ENCODE measurements around the gene EMC9.

The EMC9 gene

DNA sequence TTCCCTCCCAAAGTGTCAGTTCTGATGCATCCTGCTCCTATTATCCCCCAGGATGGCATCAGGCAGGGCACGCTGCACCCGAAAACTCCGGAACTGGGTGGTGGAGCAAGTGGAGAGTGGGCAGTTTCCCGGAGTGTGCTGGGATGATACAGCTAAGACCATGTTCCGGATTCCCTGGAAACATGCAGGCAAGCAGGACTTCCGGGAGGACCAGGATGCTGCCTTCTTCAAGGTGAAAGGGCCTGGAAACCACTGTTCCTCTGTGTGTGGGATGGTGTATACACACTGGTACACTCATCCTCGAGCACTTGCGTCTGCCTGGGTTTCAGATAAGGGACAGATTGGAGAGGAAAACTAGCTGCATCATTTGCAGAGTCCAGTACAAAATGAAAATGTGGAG, 20.7 kb upstream of the EMC9 start:
- TF ChIP-seq, protein P1, sequence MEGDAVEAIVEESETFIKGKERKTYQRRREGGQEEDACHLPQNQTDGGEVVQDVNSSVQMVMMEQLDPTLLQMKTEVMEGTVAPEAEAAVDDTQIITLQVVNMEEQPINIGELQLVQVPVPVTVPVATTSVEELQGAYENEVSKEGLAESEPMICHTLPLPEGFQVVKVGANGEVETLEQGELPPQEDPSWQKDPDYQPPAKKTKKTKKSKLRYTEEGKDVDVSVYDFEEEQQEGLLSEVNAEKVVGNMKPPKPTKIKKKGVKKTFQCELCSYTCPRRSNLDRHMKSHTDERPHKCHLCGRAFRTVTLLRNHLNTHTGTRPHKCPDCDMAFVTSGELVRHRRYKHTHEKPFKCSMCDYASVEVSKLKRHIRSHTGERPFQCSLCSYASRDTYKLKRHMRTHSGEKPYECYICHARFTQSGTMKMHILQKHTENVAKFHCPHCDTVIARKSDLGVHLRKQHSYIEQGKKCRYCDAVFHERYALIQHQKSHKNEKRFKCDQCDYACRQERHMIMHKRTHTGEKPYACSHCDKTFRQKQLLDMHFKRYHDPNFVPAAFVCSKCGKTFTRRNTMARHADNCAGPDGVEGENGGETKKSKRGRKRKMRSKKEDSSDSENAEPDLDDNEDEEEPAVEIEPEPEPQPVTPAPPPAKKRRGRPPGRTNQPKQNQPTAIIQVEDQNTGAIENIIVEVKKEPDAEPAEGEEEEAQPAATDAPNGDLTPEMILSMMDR (IDR thresholded peaks at IDR 0.05; ENCODE audit: extremely low read depth, missing control alignments), result no peak
- no peak for DNase-seq (ENCODE audit: low spot score)

DNA sequence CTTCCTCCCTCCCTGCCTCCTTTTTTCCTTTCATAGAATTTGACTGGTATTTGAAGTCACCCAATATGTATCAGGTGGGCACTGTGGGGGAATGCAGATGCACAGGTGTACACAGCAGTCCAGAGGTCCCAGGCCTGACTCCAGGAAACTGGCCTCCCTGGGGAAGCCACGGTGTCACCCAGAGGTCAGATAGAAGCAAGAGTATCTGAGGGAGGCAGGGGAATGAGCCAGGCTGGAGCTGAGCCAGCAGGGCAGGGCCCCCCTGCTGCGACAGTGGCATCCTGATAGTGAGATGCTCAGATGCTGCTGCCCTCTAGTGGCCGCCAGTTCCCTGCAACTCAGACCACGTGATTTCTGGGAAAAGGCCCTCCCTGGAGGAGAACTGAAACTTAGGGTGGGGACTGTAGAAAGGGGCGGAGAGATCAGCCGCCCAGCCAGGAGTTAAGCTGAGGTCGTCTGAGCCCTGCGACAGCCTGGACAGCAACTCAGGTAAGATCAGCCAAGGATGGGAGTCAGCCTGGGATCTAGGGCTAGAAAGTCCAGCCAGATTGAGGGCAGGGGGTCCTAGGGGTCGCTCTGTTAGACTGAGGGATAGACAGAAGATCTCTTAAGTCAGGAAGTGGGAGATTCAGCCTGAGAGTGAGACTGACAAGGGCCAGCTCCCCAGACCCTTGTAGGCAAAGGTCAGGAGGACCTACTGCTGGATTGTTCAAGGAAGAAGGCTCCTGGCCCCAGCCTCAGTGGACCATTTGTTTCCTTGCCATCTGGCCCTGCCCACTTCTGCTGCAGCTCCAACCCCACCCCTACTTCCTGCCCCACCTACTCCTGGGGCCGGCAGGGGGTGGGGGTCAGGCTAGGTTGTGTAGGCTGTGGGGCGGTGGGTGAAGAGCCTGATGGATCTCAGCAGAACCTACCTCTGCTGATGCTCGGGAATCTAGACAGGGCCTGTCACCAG, 19.7 kb upstream of the EMC9 start, which contains the start of gene IRF9:
TSS of gene IRF9 (plus strand) at position 416 of the 955 bp plus-strand sequence. CDS start 880 bp downstream, outside the sequence.
- DNase-seq (ENCODE audit: low spot score), result peak; percentile 92

DNA sequence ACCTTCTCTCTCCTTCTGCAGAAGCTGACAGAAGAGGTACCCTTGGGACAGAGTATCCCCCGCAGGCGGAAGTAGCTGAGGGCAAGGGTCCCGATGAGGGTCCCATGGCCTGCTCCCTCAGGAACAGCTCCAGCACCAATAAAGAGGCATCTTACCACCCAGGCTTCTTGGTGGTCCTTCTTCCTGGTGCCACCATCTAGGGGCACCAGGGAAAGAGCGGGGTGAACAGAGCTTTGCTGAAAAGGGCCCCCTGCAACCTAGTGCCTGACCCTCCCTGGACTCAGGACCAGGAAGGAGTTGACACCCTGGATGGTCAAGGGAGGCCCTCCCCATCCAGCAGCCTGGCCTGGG, 19.1 kb upstream of the EMC9 start:
- TF ChIP-seq, protein P1 (IDR thresholded peaks at IDR 0.05; ENCODE audit: extremely low read depth, missing control alignments), result no peak

More for the DNA sequence above, 19.7 kb upstream of the EMC9 start, which contains the start of gene IRF9:
- TF ChIP-seq, protein P1 (IDR thresholded peaks at IDR 0.05; ENCODE audit: extremely low read depth, missing control alignments), result peak; percentile 91

DNA sequence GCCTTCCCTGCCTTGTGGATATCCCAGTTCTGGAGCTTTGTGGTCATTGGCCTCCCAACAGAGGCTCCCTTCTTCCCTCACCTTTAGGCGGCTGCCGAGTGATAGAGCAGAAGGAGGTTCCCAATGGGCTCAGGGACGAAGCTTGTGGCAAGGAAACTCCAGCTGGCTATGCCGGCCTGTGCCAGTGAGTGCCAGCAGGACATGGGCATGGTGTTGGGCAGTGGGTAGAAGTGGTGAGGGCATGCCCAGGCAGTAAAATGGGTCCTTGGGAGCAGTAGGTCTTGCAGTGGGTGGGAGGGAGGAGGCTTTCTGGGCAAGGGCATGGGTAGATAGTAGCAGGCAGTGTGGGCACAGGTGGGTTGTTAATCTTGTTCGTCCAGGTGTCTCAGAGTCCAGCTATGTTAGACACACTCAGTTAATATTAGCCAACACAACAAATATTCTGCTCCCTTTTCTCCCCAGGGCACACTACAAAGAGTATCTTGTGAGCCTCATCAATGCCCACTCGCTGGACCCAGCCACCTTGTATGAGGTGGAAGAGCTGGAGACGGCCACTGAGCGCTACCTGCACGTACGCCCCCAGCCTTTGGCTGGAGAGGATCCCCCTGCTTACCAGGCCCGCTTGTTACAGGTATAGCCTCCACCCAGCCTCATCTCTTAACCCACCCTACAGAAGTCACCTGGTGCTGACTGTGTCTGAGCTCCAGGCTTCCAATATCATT, 18.5 kb upstream of the EMC9 start:
- no peak for DNase-seq (ENCODE audit: low spot score)

More for the DNA sequence above, 19.1 kb upstream of the EMC9 start:
- DNase-seq (ENCODE audit: low spot score), result no peak

DNA sequence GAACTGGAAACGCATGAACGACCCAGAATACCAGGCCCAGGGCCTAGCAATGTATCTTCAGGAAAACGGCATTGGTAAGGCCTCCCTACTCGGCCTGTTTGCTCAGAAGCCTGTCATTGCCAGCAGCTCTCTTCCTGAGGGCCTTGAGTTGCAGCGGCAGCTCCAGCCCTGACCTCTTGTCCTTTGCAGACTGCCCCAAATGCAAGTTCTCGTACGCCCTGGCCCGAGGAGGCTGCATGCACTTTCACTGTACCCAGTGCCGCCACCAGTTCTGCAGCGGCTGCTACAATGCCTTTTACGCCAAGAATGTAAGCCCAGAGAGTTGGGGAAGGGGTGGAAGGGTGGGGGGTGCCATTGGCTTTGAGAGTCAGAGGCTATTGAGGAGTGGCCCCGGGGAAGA, 15.9 kb upstream of the EMC9 start:
- TF ChIP-seq, protein P1 (IDR thresholded peaks at IDR 0.05; ENCODE audit: extremely low read depth, missing control alignments), result no peak
- no peak for DNase-seq (ENCODE audit: low spot score)

More for the DNA sequence above, 18.5 kb upstream of the EMC9 start:
- TF ChIP-seq, protein P1 (IDR thresholded peaks at IDR 0.05; ENCODE audit: extremely low read depth, missing control alignments), result no peak

DNA sequence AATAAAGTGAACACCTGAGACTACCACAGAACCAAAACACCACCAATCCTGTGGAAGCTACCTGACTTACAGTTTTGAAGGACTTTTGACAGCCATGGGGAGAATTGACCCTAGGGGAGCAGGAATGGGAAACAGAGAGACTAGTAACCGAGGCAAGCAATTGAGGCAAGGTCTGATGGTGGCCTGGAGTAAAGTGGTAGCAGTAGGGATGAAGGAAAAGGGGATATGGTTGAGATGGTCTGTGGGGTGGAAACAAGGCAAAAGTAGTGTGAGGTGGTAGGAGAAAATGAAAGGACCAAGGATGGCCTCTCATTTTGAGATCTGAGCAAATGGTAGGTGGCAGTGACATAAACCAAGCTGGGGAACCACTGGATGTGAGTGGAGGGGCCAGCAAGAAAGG, 15.4 kb upstream of the EMC9 start:
- TF ChIP-seq, protein P1 (IDR thresholded peaks at IDR 0.05; ENCODE audit: extremely low read depth, missing control alignments), result no peak
- no peak for DNase-seq (ENCODE audit: low spot score)

DNA sequence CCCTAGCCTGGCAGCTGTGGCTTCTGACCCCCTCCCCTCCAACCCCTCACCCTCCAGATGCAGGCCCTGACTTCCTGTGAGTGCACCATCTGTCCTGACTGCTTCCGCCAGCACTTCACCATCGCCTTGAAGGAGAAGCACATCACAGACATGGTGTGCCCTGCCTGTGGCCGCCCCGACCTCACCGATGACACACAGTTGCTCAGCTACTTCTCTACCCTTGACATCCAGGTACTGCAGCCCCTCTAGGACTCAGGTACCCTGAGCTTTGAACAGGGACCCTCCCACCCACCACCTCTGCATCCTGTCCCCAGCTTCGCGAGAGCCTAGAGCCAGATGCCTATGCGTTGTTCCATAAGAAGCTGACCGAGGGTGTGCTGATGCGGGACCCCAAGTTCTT, 13.7 kb upstream of the EMC9 start:
- no peak for DNase-seq (ENCODE audit: low spot score)
- TF ChIP-seq, protein P1 (IDR thresholded peaks at IDR 0.05; ENCODE audit: extremely low read depth, missing control alignments), result no peak

Measured in GM20000 (cell line).